NB4 (cell line): ENCODE data around the gene VDAC2.

Experiments used
- DNase-seq: peaks from one replicate; pipeline ENCODE4 v3.0.0; 2010; ENCODE audit warnings: low read depth
- H3K4me3 ChIP-seq: one replicate; pipeline ENCODE4 v1.5.1; 2011; ENCODE audit warnings: mild to moderate bottlenecking, low read depth, low read length, moderate library complexity
- CTCF ChIP-seq: IDR thresholded peaks from one replicate; pipeline ENCODE4 v1.5.1; 2012; ENCODE audit warnings: low read depth, low read length
- MAX ChIP-seq: IDR thresholded peaks from 2 replicates; pipeline ENCODE4 v1.6.1; 2011; ENCODE audit warnings: low read depth, low read length
- MYC ChIP-seq: IDR thresholded peaks from 2 replicates; pipeline ENCODE4 v1.6.1; 2011; ENCODE audit warnings: low read depth, low read length
- POLR2A ChIP-seq: IDR thresholded peaks from 2 replicates; pipeline ENCODE4 v1.6.1; 2011; ENCODE audit warnings: mild to moderate bottlenecking; ENCODE audit not compliant: insufficient read length; ENCODE audit errors: extremely low read depth

Gene VDAC2

GRCh38 chr10:75226095-75226494 is 15.5 kb downstream of the VDAC2 start:
- no peak for DNase-seq
- no peak overlapping the region for H3K4me3 ChIP-seq
- TF ChIP-seq MAX (no peak), MYC (no peak), POLR2A (no peak), CTCF (no peak)

GRCh38 chr10:75226656-75227055 is 16.1 kb downstream of the VDAC2 start:
- DNase-seq = no peak
- TF ChIP-seq POLR2A (no peak), CTCF (no peak), MYC (no peak), MAX (no peak)

GRCh38 chr10:75228278-75228677 is 17.7 kb downstream of the VDAC2 start:
- DNase-seq = no peak
- H3K4me3 ChIP-seq = no peak overlapping the region
- TF ChIP-seq CTCF = no peak

More at GRCh38 chr10:75226656-75227055, 16.1 kb downstream of the VDAC2 start:
- H3K4me3 ChIP-seq = no peak overlapping the region

GRCh38 chr10:75228834-75229233 is 18.2 kb downstream of the VDAC2 start:
- no peak for TF ChIP-seq POLR2A
- TF ChIP-seq CTCF = no peak
- no peak for TF ChIP-seq MAX
- no peak for TF ChIP-seq MYC
- H3K4me3 ChIP-seq = no peak overlapping the region

GRCh38 chr10:75229971-75230370 is 19.4 kb downstream of the VDAC2 start:
- no peak overlapping the region for H3K4me3 ChIP-seq
- DNase-seq = no peak
- TF ChIP-seq MYC = no peak
- no peak for TF ChIP-seq CTCF
- no peak for TF ChIP-seq MAX
- no peak for TF ChIP-seq POLR2A

More at GRCh38 chr10:75228834-75229233, 18.2 kb downstream of the VDAC2 start:
- DNase-seq = no peak

- TF ChIP-seq MYC (no peak), CTCF (peak; percentile 95), POLR2A (no peak), MAX (no peak)
- DNase-seq = peak; percentile 90
- H3K4me3 ChIP-seq = no peak overlapping the region
These were observed 20.0 kb downstream of the VDAC2 start for GRCh38 chr10:75230600-75231038.
